Forelimb muscle (tissue), 1 donor: Measurements from ENCODE around the gene NMUR1. TPM values are rescaled to one million over a fixed set of nuclear protein-coding genes. Genes with fewer than 3 reads are reported as not detected.

Source experiments
- DNase-seq: peaks from one replicate; pipeline ENCODE4 v3.0.0-alpha.2; 2013; ENCODE audit warnings: low read depth
- polyA plus RNA-seq: library from polyadenylated mRNA; unstranded; fragments of 120-200 nt; gene quantifications from one replicate; pipeline ENCODE4 v1.2.1, GENCODE V29; 2013; ENCODE audit not compliant: insufficient read length

Gene NMUR1
- polyA plus RNA-seq, 1 donor, result 0.38 TPM

DNA sequence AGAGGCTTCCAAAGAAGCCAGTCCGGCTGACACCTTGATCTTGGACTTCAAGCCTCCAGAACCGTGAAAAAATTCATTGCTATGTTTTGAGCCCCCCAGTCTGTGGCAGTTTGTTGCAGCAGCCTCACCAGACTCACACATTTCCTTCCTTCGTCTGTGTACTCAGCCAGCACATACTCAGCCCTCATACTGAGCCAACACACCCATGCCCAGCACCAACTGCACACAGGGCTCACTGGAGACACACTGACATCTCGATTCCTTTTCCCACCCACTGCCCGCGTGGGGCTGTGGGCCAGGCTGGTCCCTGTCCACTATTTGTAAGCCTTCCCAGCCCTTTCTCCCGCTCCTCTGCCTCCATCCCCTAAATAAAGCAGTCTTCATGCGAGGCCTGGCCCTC, 24.1 kb upstream of the NMUR1 start:
- no peak for DNase-seq

GRCh38 chr2:231552752-231553151, 22.5 kb upstream of the NMUR1 start:
- DNase-seq, result no peak

DNA sequence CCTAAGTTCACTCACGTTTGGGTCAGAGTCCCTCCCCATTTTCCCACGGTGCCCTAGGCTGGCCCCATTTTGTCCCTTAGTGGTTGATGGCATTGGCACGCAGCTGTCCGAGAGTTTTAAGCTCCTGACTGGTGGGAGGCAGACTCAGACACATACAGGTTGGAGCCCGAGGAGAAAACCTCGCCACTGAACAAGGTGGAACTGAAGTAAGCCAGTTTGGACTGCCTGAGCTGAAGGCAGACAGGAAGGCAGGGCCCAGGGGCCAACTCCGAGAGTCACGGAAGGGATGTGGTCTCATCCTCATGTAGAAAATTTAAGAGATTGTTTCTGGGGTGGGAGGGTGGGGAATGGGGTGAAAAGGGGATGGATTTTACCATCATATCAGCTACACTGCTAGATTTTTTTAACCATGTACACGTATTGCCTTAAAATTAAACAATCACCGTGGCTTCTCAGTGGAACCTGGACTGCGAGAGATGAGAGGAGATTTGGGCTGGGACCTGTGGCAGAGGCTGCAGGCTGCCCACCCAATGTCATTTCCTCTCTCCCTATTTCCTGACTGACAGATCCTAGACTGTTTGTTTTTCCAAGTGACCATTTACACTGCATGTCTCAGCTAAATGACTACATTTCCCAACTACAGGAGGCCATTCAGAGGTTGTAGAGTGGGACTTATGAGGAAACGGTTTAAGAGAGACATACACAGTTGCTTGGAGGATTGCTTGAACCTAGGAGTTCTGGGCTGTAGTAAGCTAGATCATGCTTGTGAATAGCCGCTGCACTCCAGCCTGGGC, 19.4 kb upstream of the NMUR1 start:
- DNase-seq, result no peak

DNA sequence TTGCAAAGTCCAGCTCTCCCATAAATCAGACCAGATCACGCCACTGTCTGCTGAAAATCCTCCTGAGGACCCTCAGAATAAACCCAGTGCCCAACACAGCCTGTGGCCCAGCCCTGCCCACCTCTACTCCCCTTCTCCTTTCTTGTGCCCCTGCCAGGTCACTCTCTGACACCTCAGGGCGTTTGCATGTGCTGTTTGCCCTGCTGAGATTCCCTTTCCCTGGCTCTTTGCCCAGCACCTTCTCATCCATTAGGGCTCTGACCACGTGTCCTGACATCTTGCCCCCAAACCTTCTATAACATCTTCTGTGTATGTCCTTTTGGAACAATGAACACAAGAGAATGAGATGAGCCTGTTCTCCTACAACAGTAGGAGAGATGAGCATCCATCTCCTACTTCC, 18.5 kb upstream of the NMUR1 start:
- DNase-seq, result no peak

- no peak for DNase-seq
These were observed 17.3 kb upstream of the NMUR1 start for GRCh38 chr2:231547315-231548110.

GRCh38 chr2:231546014-231546715, 15.9 kb upstream of the NMUR1 start:
- DNase-seq, result no peak

GRCh38 chr2:231545105-231545902, 15.1 kb upstream of the NMUR1 start:
- no peak for DNase-seq

DNA sequence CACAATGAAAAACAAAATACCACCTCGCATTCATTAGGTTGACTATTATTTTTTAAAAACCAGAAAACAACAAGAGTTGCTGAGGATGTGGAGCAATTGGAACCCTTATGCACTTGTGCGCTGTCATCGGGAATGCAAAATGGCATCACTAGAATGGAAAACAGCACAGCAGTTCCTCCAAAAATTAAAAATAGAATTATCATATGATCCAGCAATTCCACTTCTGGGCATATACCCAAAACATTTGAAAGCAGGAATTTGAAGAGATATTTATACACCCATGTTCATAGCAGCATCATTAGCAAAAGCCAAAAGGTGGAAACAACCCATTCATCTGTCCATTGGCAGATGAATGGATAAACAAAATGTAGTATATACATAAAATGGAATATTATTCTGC, 11.9 kb upstream of the NMUR1 start:
- DNase-seq, result no peak

- DNase-seq, result no peak
These were observed 11.4 kb upstream of the NMUR1 start for GRCh38 chr2:231541645-231542044.

GRCh38 chr2:231539991-231540390, 9.7 kb upstream of the NMUR1 start:
- no peak for DNase-seq

GRCh38 chr2:231535961-231536360, 5.7 kb upstream of the NMUR1 start:
- DNase-seq, result no peak

GRCh38 chr2:231533777-231534125, 3.5 kb upstream of the NMUR1 start:
- DNase-seq, result no peak

DNA sequence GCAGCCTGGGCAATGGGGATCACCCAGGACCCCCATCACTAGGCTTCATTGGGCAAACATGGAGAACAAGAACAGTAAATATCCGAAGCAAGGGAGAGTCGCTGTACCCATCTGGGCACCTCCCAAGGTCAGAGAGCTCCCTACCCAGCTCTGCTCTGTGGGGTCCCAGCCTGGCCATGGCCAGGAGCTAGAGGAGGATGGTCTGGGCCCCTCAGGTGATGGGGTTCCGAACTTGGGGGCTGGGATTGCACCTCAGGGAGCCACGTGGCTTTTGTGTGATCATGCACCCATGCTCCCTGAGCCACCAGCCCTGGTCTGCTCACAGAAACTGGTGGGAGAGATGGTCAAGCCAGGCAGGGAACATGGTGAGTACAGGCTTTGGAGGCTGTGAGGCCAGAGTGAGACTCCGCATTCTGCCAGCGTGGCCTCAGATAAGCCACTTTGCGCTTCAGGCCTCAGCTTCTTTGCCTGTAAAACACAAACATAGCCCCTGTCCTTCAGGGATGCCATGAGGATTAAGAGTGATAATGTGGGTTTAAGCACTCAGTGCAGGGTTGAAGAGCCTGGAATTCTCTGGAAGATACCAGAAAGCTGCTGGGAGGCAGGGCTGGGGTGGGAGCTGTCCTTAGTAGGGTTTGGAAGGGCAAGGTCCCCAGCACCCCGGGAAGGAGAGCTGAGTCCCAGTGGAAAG, 3.0 kb upstream of the NMUR1 start:
- DNase-seq, result no peak

DNA sequence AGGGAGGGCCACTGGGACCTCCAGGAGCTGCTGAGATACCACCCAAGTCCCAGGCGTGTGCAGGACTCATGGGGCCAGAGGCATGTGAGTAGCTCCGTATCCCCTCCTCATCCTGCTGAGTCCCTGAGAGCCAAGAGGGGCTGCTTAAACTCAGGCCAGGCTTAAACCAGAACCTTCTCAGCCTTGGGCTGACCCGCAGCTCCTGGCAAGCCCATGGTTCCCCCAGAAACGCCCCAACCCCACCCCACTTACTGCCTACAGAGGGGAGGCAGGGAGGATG, 2.5 kb upstream of the NMUR1 start:
- no peak for DNase-seq

- DNase-seq, result no peak
These were observed 1.9 kb upstream of the NMUR1 start for GRCh38 chr2:231531883-231532755.

GRCh38 chr2:231531466-231531865, 1.2 kb upstream of the NMUR1 start:
- DNase-seq, result no peak

- no peak for DNase-seq
These were observed 1.6 kb downstream of the NMUR1 start for GRCh38 chr2:231528636-231529030.

GRCh38 chr2:231527955-231528635, 2.1 kb downstream of the NMUR1 start:
- DNase-seq, result no peak

DNA sequence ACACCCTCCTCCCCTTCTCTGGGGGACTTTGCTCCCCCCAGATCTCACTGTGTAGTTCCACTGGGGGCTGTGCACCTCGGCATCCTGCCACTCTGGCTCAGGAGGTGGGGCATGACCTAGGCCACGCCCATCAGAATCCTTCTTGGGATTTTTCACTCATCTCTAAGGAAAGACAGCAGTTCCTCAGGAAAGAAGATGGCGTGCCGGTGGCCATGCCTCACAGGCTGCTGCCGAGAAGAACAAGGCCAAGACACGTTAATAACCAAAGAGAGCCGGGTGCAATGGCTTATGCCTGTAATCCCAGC, 3.2 kb downstream of the NMUR1 start:
- DNase-seq, result no peak
